Sigmoid colon (tissue), 7 donors: ENCODE data around the gene SPEN. TPM values are rescaled to one million over a fixed set of nuclear protein-coding genes. Genes with fewer than 3 reads are reported as not detected.

Experiments
- DNase-seq: peaks from one replicate; pipeline ENCODE4 v3.0.0-alpha.2; 2019
- H3K27ac ChIP-seq, 4 donors: fragments of 200-600 bp; sonication (generic); one replicate each; pipeline ENCODE4 v1.5.1; 2016 to 2019; ENCODE audit warnings: mild to moderate bottlenecking in 1 of 4
- H3K27me3 ChIP-seq, 3 donors: fragments of 200-600 bp; sonication (generic); one replicate each; pipeline ENCODE4 v1.5.1; 2019; ENCODE audit warnings: mild to moderate bottlenecking in 1 of 3
- H3K36me3 ChIP-seq, 4 donors: fragments of 200-600 bp; sonication (generic); one replicate each; pipeline ENCODE4 v1.5.1; 2016 to 2019
- H3K4me1 ChIP-seq, 4 donors: fragments of 200-600 bp; sonication (generic); one replicate each; pipeline ENCODE4 v1.5.1; 2017 to 2019
- H3K4me3 ChIP-seq, 4 donors: fragments of 200-600 bp; sonication (generic); one replicate each; pipeline ENCODE4 v1.5.1; 2017 to 2019; ENCODE audit warnings: mild to moderate bottlenecking in 2 of 4, moderate library complexity in 1 of 4
- H3K9me3 ChIP-seq, 4 donors: fragments of 200-600 bp in 3 of 4; sonication (generic) in 3 of 4; one replicate each; pipeline versions ENCODE4 v1.5.1 to v1.6.1; 2013 to 2019
- EP300 ChIP-seq, 4 donors: sonication (generic); formaldehyde crosslinking; IDR thresholded peaks; one replicate each; pipeline ENCODE4 v1.6.1; 2017; ENCODE audit warnings: antibody characterized with exemption in 4 of 4
- POLR2A ChIP-seq, 2 donors: fragments of 450-650 bp; IDR thresholded peaks; one replicate each; pipeline ENCODE4 v1.6.1; 2016; ENCODE audit warnings: antibody characterized with exemption in 2 of 2, mild to moderate bottlenecking in 2 of 2, moderate library complexity in 2 of 2
- POLR2AphosphoS5 ChIP-seq, 4 donors: sonication (generic); formaldehyde crosslinking; IDR thresholded peaks; one replicate each; pipeline ENCODE4 v1.6.1; 2017; ENCODE audit warnings: antibody characterized with exemption in 4 of 4
- WGBS, 2 donors: extraction: QIAGEN DNeasy Blood & Tissue Kit; methylation state at CpG; one replicate each; pipeline ENCODE4 v1.1.7; 2013; 5-methylcytosine and 5-hydroxymethylcytosine counted together
- intact Hi-C: fragments of 100-400 bp; cut with DNase I; formaldehyde crosslinking; loops from one replicate; pipeline ENCODE4 v1.15.1; 2023
- polyA plus RNA-seq, 3 donors: library from polyadenylated mRNA; stranded (reverse); fragments of 200-250 nt; gene quantifications; one replicate each; pipeline ENCODE4 v1.2.3, GENCODE V29; 2013
- total RNA-seq, 4 donors: library from RNA; depleted of rRNA; stranded (reverse); fragments of >200 nt; gene quantifications; one replicate each; pipeline ENCODE4 v1.1.0, GENCODE V29; 2016
- TF ChIP-seq, protein P1 (sequence below), 4 experiments: fragments of 450-650 bp in 3 of 4; fragments of 200-600 bp in 1 of 4; IDR thresholded peaks; one replicate each; pipeline ENCODE4 v1.5.1; 2016 to 2019; ENCODE audit warnings: antibody characterized with exemption in 4 of 4, mild to moderate bottlenecking in 3 of 4, moderate library complexity in 2 of 4
- donor health status: healthy with polysubstance abuse.
- donor health status: Bipolar disorder and iron deficiency.
- donor health status: healthy.

Gene SPEN
- total and polyA plus RNA-seq, 7 donors = 7.4 to 38.5 (median 20.7) TPM

- Histone ChIP-seq H3K27ac (peak overlapping the region; percentile 78 to 96 (median 89)), H3K4me3 (peak overlapping the region in 3 of 4 donors; percentile 20 to 35 (median 33)), H3K27me3 (no peaks in the 10 kb centered on the region), H3K36me3 (peaks cover 10 to 35% (median 14%) of the 10 kb centered on the region in 4 donors), H3K4me1 (peaks cover 0 to 69% (median 63%) of the 10 kb centered on the region in 4 donors), H3K9me3 (no peaks in the 10 kb centered on the region)
- WGBS, 2 donors = 51 to 67% methylated on average over 25 of the region's 25 CpGs
- TF ChIP-seq, protein P1, sequence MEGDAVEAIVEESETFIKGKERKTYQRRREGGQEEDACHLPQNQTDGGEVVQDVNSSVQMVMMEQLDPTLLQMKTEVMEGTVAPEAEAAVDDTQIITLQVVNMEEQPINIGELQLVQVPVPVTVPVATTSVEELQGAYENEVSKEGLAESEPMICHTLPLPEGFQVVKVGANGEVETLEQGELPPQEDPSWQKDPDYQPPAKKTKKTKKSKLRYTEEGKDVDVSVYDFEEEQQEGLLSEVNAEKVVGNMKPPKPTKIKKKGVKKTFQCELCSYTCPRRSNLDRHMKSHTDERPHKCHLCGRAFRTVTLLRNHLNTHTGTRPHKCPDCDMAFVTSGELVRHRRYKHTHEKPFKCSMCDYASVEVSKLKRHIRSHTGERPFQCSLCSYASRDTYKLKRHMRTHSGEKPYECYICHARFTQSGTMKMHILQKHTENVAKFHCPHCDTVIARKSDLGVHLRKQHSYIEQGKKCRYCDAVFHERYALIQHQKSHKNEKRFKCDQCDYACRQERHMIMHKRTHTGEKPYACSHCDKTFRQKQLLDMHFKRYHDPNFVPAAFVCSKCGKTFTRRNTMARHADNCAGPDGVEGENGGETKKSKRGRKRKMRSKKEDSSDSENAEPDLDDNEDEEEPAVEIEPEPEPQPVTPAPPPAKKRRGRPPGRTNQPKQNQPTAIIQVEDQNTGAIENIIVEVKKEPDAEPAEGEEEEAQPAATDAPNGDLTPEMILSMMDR (IDR thresholded peaks at IDR 0.05) = no peak
- TF ChIP-seq EP300 (IDR thresholded peaks at IDR 0.05) = peak in 2 of 4 donors; percentile 3 to 92
- peak; percentile 60 to 93 (median 70) for TF ChIP-seq POLR2AphosphoS5 (IDR thresholded peaks at IDR 0.05)
- TF ChIP-seq POLR2A (IDR thresholded peaks at IDR 0.05) = no peak
- DNase-seq = peak; percentile 99
- intact Hi-C loops = loop anchor here (2.0 to 5.0 kb wide), 2 partner anchors 52 to 101 kb away; no protein-coding TSS in a partner anchor
Measured at GRCh38 chr1:15949453-15950245, 102.1 kb downstream of the SPEN start.

DNA sequence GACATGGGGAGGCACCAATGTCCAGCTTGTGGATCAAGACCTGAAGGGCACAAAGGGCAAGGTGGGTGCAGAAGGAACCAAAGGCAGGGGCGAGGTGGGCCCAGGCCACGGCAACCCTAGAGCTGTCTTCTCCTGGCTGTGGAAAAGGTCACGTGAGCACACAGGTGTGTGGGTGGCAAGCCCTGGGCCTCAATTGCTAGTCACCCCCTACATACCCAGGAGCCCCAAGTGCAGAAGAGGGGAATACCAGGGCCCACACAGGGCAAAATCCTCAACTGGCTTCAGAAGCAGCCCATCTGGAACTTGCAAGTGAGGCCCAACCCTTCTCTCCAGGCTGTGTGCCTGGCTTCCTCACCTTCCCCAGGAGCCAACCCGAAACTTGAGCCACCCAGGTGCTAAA, 102.8 kb downstream of the SPEN start:
- H3K4me3 ChIP-seq = peak overlapping the region in 3 of 4 donors; percentile 20 to 35 (median 33)

DNA sequence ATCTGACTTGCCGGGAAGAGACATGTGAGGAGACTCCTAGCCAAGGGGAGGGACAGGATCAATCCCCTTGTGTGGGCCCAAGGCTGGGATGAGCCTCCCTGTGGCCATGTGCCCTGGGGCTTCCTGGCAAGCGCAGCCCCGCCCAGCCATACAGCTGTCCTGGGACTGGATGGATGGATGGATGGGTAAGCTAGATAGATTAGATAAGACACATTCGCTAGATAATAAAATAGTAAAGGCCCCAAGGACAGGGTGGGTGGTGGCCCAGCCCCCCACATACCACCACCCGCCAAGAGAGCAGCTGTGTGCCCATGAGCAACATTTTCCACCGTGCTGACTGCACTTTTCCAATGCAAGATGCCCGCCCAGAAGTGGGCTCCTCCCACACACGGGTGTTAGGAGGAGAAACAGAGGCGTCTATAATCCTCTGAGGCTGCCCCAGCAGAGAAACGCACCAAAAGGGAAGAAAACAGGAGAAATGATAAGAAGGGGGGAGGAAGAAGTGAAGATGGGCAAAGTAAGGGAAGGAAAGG, 103.3 kb downstream of the SPEN start:
- Histone ChIP-seq H3K36me3 (peaks cover 0 to 23% (median 2%) of the 10 kb centered on the region in 4 donors), H3K27ac (peak overlapping the region; percentile 78 to 96 (median 89)), H3K4me3 (no peak overlapping the region), H3K9me3 (no peaks in the 10 kb centered on the region), H3K27me3 (no peaks in the 10 kb centered on the region), H3K4me1 (peaks cover 0 to 74% (median 65%) of the 10 kb centered on the region in 4 donors)
- TF ChIP-seq, protein P1 (IDR thresholded peaks at IDR 0.05) = no peak
- TF ChIP-seq POLR2AphosphoS5 (IDR thresholded peaks at IDR 0.05) = peak; percentile 30 to 66 (median 48)
- no peak for TF ChIP-seq POLR2A (IDR thresholded peaks at IDR 0.05)
- no peak for TF ChIP-seq EP300 (IDR thresholded peaks at IDR 0.05)
- intact Hi-C loops = no loop called here
- peak; percentile 81 for DNase-seq
- WGBS, 2 donors = 57 to 69% methylated on average over 10 of the region's 10 CpGs

More for the DNA sequence above, 102.8 kb downstream of the SPEN start:
- Histone ChIP-seq H3K36me3 (peaks cover 3 to 29% (median 7%) of the 10 kb centered on the region in 4 donors), H3K27me3 (no peaks in the 10 kb centered on the region), H3K9me3 (no peaks in the 10 kb centered on the region), H3K4me1 (peaks cover 0 to 69% (median 63%) of the 10 kb centered on the region in 4 donors), H3K27ac (peak overlapping the region; percentile 78 to 96 (median 89))
- intact Hi-C loops = no loop called here
- TF ChIP-seq POLR2A (IDR thresholded peaks at IDR 0.05) (no peak), POLR2AphosphoS5 (IDR thresholded peaks at IDR 0.05) (no peak), EP300 (IDR thresholded peaks at IDR 0.05) (no peak)
- TF ChIP-seq, protein P1 (IDR thresholded peaks at IDR 0.05) = no peak
- 83 to 92% methylated on average over 4 of the region's 4 CpGs for WGBS, 2 donors
- no peak for DNase-seq

DNA sequence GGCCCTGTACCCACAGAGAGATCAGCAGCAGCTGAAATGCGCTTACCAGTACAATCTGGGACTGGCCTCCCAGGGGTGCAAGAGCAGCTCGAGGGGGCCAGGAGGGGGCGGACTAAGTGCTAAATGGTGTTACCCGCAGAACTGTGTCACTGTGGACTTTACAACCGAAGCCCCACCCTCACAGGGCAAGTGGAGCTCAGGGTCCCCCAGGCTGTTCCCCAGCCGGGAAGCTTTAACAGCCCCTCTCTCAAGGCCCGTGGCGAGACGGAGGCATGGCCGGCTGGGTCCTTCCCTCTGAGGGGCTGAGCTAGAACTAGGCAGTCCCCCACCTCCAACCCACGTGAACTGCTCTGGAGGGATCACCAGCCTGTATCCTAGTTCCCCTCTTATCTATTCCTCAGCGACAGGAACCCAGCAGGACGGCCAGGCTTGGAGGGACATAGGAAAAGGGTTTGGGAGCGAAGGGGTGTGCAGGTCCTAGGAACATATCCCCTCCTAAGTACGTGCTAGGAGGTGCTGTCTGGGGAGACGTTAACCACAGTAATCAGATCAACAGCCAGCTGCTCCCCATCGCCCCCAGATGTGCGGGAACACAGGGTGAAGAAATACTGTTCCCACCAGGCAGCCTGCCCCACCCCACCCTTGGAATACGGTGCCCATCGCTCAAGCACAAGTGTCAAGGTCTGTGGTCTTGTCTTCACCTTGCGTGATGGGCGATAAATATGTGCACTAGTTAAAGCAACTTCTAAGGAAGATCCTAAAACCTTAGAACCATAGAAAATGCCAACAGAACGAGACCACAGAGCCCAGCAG, 104.0 kb downstream of the SPEN start:
- 78 to 84% methylated on average over 23 of the region's 23 CpGs for WGBS, 2 donors
- peaks cover 0 to 81% (median 73%) of the 10 kb centered on the region in 4 donors for H3K4me1 ChIP-seq
- H3K27ac ChIP-seq = peak overlapping the region; percentile 78 to 96 (median 89)
- no peak overlapping the region for H3K4me3 ChIP-seq
- TF ChIP-seq POLR2AphosphoS5 (IDR thresholded peaks at IDR 0.05) = no peak
- TF ChIP-seq, protein P1 (IDR thresholded peaks at IDR 0.05) = no peak
- no peak for TF ChIP-seq EP300 (IDR thresholded peaks at IDR 0.05)
- no peak for TF ChIP-seq POLR2A (IDR thresholded peaks at IDR 0.05)
- DNase-seq = peak; percentile 66
- no peaks in the 10 kb centered on the region for H3K27me3 ChIP-seq
- peaks cover 0 to 17% (median 0%) of the 10 kb centered on the region in 4 donors for H3K36me3 ChIP-seq
- no peaks in the 10 kb centered on the region for H3K9me3 ChIP-seq
- intact Hi-C loops = no loop called here
